GM23248 (cell line): Measurements from ENCODE around the gene INPP5A. TPM values are rescaled to one million over a fixed set of nuclear protein-coding genes. Genes with fewer than 3 reads are reported as not detected.

Experiments used
- DNase-seq: peaks from one replicate; pipeline ENCODE4 v3.0.0-alpha.2; 2015
- H2AFZ ChIP-seq: fragments of 200-600 bp; sonication (generic); 2 replicates; pipeline ENCODE4 v1.6.1; 2016; ENCODE audit warnings: antibody characterized with exemption
- H3F3A ChIP-seq: fragments of 200-600 bp; sonication (generic); 2 replicates; pipeline ENCODE4 v1.6.1; 2016; ENCODE audit warnings: mild to moderate bottlenecking, antibody characterized with exemption, mixed run types; ENCODE audit not compliant: insufficient read depth
- H3K27ac ChIP-seq: fragments of 200-600 bp; sonication (generic); 2 replicates; pipeline ENCODE4 v1.5.1; 2016; ENCODE audit warnings: mild to moderate bottlenecking
- H3K27me3 ChIP-seq: fragments of 200-600 bp; sonication (generic); replicated peaks from 2 replicates; pipeline ENCODE4 v1.6.1; 2016; ENCODE audit warnings: mild to moderate bottlenecking; ENCODE audit not compliant: insufficient read depth
- H3K36me3 ChIP-seq: fragments of 200-600 bp; sonication (generic); 2 replicates; pipeline ENCODE4 v1.6.1; 2016; ENCODE audit warnings: low read depth, mild to moderate bottlenecking
- H3K4me1 ChIP-seq: fragments of 200-600 bp; sonication (generic); 2 replicates; pipeline ENCODE4 v1.6.1; 2016; ENCODE audit warnings: mild to moderate bottlenecking; ENCODE audit not compliant: insufficient read depth
- H3K4me2 ChIP-seq: fragments of 200-600 bp; sonication (generic); one replicate; pipeline ENCODE4 v1.6.1; 2016; ENCODE audit warnings: mild to moderate bottlenecking; ENCODE audit not compliant: unreplicated experiment
- H3K4me3 ChIP-seq: fragments of 200-600 bp; sonication (generic); 2 replicates; pipeline ENCODE4 v1.5.1; 2016; ENCODE audit warnings: mild to moderate bottlenecking
- H3K79me2 ChIP-seq: fragments of 200-600 bp; sonication (generic); 2 replicates; pipeline ENCODE4 v1.6.1; 2016; ENCODE audit warnings: mild to moderate bottlenecking; ENCODE audit not compliant: insufficient read depth
- H3K9ac ChIP-seq: fragments of 200-600 bp; sonication (generic); 2 replicates; pipeline ENCODE4 v1.6.1; 2016; ENCODE audit warnings: mild to moderate bottlenecking
- H3K9me2 ChIP-seq: fragments of 200-600 bp; sonication (generic); 2 replicates; pipeline ENCODE4 v1.6.1; 2016; ENCODE audit warnings: mixed run types, mild to moderate bottlenecking, moderate library complexity; ENCODE audit not compliant: insufficient read depth
- H3K9me3 ChIP-seq: fragments of 200-600 bp; sonication (generic); one replicate; pipeline ENCODE4 v1.6.1; 2017; ENCODE audit warnings: low read depth
- H4K20me1 ChIP-seq: fragments of 200-600 bp; sonication (generic); 2 replicates; pipeline ENCODE4 v1.6.0; 2016; ENCODE audit not compliant: insufficient read depth
- EZH2 ChIP-seq: fragments of 200-600 bp; sonication (generic); IDR thresholded peaks from 2 replicates; pipeline ENCODE4 v1.6.1; 2018; ENCODE audit warnings: antibody characterized with exemption, mild to moderate bottlenecking; ENCODE audit not compliant: insufficient read depth, poor library complexity, severe bottlenecking
- EZH2phosphoT487 ChIP-seq: fragments of 200-600 bp; sonication (generic); IDR thresholded peaks from 2 replicates; pipeline ENCODE4 v1.6.1; 2018; ENCODE audit warnings: antibody characterized with exemption, moderate library complexity, mild to moderate bottlenecking, low read depth; ENCODE audit not compliant: insufficient read depth
- WGBS, 2 experiments: methylation state at CpG; one replicate each; pipeline ENCODE4 v1.1.6; 2015 to 2017; ENCODE audit warnings: low lambda C conversion rate in 2 of 2, low coverage in 1 of 2; ENCODE audit errors: missing lambda C conversion rate in 2 of 2; 5-methylcytosine and 5-hydroxymethylcytosine counted together
- in situ Hi-C: fragments of 300-500 bp; cut with MboI; formaldehyde crosslinking; loops from 2 replicates; pipeline ENCODE4 v1.15.0; 2020
- polyA plus RNA-seq: library from polyadenylated mRNA; unstranded; fragments of >200 nt; fragmentation: Nextera tagmentation; extraction: Ambion mirVana; gene quantifications from 2 replicates; pipeline ENCODE4 v1.2.1, GENCODE V29; 2016
- total RNA-seq: library from RNA; depleted of rRNA; stranded (reverse); fragments of >200 nt; shearing (Covaris generic); gene quantifications from 2 replicates; pipeline ENCODE4 v1.2.3, GENCODE V29; 2014

Gene INPP5A
- total and polyA plus RNA-seq, 2 experiments from 2014 or later = 2.3 to 35.2 TPM

DNA sequence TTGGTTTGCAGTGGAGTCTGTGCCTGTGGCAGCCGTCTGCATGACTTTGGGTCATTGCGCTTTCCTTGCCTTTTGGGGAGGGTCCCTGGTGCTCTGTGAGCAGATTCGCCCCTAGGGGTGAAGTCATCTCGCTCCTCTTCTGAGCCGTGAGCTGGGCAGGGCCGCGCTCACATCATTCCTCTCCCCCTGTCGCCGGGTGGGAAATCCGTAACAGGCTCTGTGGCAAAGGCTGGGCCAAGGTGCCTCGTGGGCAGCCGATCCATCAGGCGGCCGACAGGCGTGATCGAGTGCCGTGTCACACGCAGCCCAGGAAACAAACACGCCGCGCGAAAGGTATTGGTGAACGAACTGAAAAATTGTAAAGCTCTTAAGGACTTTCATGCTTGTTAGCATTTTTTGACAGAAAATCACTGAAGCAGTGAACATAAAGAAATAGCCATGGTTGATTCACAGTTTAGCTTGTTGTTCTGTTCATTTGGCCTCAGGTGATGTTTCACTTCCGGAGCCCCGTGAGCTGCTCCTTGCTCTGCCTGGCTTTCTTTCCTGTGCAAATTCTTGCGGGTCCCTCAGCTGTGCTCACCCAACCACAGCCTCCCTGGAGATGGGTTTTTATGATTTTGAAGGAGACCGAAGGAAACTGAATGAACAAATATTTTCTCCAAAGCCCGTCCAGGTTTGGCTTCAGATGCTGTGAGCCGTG lies 126.2 kb downstream of the INPP5A start:
- H3K36me3 ChIP-seq = no peaks in the 10 kb centered on the region
- no peak overlapping the region for H3K9ac ChIP-seq
- no peaks in the 10 kb centered on the region for H3K9me2 ChIP-seq
- no peak overlapping the region for H3K4me3 ChIP-seq
- no peaks in the 10 kb centered on the region for H4K20me1 ChIP-seq
- H3K9me3 ChIP-seq = no peaks in the 10 kb centered on the region
- H3K79me2 ChIP-seq = 0 out of 2 replicates have a peak, but pooled peaks cover 10% of the 10 kb centered on the region
- in situ Hi-C loops = no loop called here
- no peaks in the 10 kb centered on the region for H3K27me3 ChIP-seq
- peaks cover 21% of the 10 kb centered on the region for H3K4me1 ChIP-seq
- 94 to 96% methylated on average over 29 of the region's 29 CpGs for WGBS, 2 experiments
- H3F3A ChIP-seq = peaks cover 20% of the 10 kb centered on the region
- no peak for DNase-seq
- H3K27ac ChIP-seq = no peak overlapping the region
- H3K4me2 ChIP-seq = no peak overlapping the region
- no peak overlapping the region for H2AFZ ChIP-seq
- TF ChIP-seq EZH2phosphoT487 = no peak
- TF ChIP-seq EZH2 = no peak

DNA sequence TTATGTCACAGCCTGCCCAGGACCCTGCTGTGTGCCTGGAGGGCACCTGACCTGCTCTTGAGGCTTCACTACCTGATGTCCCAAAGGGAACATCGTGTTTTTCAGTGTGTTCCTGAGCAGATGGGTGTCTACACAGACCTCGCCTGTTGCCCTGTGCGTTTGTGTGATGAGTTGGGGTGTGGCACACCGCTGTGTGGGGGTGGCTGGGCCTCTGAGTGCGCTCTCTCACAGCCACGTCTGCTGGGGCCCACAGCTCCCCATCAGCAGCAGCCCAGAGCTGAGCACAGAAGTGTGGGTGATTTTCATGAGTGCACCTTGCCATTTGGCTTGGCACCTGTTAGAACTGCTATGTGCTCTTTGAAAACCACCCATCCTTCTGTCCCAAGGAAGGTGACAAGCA lies 126.8 kb downstream of the INPP5A start:
- Histone ChIP-seq H3K9ac (no peak overlapping the region), H3F3A (peaks cover 20% of the 10 kb centered on the region), H3K4me3 (no peak overlapping the region), H4K20me1 (no peaks in the 10 kb centered on the region), H3K36me3 (no peaks in the 10 kb centered on the region), H3K4me1 (peaks cover 21% of the 10 kb centered on the region), H3K27me3 (no peaks in the 10 kb centered on the region), H3K27ac (no peak overlapping the region), H3K79me2 (0 out of 2 replicates have a peak, but pooled peaks cover 10% of the 10 kb centered on the region), H3K9me3 (no peaks in the 10 kb centered on the region), H3K9me2 (no peaks in the 10 kb centered on the region), H2AFZ (no peak overlapping the region), H3K4me2 (no peak overlapping the region)
- 78 to 91% methylated on average over 6 of the region's 6 CpGs for WGBS, 2 experiments
- in situ Hi-C loops = no loop called here
- no peak for DNase-seq
- no peak for TF ChIP-seq EZH2
- TF ChIP-seq EZH2phosphoT487 = no peak

DNA sequence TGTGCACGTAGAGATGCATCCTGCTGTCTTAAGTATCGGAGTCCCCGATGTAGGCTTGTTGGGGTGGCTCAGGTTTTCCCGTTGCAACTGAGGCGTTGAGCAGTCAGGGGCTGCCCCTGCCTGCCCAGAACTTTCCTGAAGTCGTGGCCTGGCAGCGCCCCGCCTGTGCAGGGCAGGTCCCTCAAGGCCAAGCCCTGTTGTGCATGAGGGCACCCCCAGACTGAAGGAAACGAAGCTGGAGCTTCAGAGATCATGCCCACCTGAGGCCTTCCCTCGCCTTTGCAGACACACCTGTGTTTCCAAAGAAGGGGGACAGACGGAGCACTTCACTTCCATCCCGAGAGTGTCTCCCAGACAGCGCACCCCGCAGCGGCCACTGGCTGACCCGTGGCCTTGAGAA lies 127.3 kb downstream of the INPP5A start:
- in situ Hi-C loops = no loop called here
- no peaks in the 10 kb centered on the region for H3K36me3 ChIP-seq

DNA sequence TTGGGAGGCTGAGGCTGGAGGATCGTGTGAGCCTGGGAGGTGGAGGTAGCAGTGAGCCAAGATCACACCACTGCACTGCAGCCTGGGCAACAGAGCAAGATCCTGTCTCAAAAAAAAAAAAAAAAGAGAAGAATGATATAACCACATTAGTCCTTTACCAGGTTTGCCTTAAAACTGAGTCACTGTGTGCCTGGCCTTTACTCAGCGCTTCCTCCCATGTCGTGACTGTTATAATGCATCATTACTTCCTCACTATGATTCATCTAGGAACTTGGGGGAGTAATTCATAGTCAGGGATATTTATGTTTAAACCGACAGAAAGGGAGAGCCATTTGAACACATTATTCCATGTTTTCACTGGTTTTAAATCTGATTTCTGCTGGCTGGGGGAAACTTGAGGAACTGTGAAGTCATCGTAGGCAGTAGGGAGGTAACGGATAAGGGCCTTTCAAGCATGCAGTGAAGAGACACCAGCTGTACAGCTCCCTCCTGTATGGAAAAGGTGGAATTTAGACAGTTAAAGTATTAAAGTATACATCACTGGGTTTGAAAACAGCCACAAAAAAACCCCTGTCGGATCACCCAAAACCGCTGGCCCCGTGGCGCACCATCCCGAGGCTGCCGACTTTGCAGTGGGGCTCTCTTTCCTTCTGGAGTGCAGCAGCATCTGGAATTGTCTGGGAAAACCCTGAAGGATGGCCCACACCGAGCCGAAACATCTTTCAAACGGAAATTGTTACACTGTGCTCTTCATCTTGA lies 128.5 kb downstream of the INPP5A start:
- H3K9me2 ChIP-seq = no peaks in the 10 kb centered on the region
- H3K4me3 ChIP-seq = peak overlapping the region; percentile 50
- no peaks in the 10 kb centered on the region for H4K20me1 ChIP-seq
- peaks cover 21% of the 10 kb centered on the region for H3K4me1 ChIP-seq
- H3K27me3 ChIP-seq = no peaks in the 10 kb centered on the region
- peak overlapping the region; percentile 63 for H3K9ac ChIP-seq
- H2AFZ ChIP-seq = peak overlapping the region; percentile 54; the same call in 1 of the 2 replicates
- DNase-seq = peak; percentile 95
- TF ChIP-seq EZH2 (no peak), EZH2phosphoT487 (no peak)
- peak overlapping the region; percentile 87 for H3K4me2 ChIP-seq
- in situ Hi-C loops = no loop called here
- H3F3A ChIP-seq = peaks cover 20% of the 10 kb centered on the region
- H3K79me2 ChIP-seq = 0 out of 2 replicates have a peak, but pooled peaks cover 10% of the 10 kb centered on the region
- 44 to 47% methylated on average over 15 of the region's 15 CpGs for WGBS, 2 experiments
- H3K27ac ChIP-seq = peak overlapping the region; percentile 91
- H3K9me3 ChIP-seq = no peaks in the 10 kb centered on the region
- H3K36me3 ChIP-seq = no peaks in the 10 kb centered on the region

More for the DNA sequence above, 127.3 kb downstream of the INPP5A start:
- Histone ChIP-seq H3K4me1 (peaks cover 21% of the 10 kb centered on the region), H3F3A (peaks cover 20% of the 10 kb centered on the region), H4K20me1 (no peaks in the 10 kb centered on the region), H3K9me2 (no peaks in the 10 kb centered on the region), H3K9ac (no peak overlapping the region), H3K9me3 (no peaks in the 10 kb centered on the region), H3K4me2 (no peak overlapping the region), H3K27ac (no peak overlapping the region), H2AFZ (no peak overlapping the region), H3K27me3 (no peaks in the 10 kb centered on the region), H3K4me3 (no peak overlapping the region), H3K79me2 (0 out of 2 replicates have a peak, but pooled peaks cover 10% of the 10 kb centered on the region)
- 96 to 100% methylated on average over 16 of the region's 16 CpGs for WGBS, 2 experiments
- TF ChIP-seq EZH2 = no peak
- TF ChIP-seq EZH2phosphoT487 = no peak
- no peak for DNase-seq
